SK-N-SH (cell line): Measurements from ENCODE around the gene VEZF1. TPM values are rescaled to one million over a fixed set of nuclear protein-coding genes. Genes with fewer than 3 reads are reported as not detected.

Experiments used
- CTCF ChIA-PET: fragments of 300-600, 350-600 bp; formaldehyde crosslinking; extraction: SDS; loops from one replicate; lab custom pipeline; 2021; lab: Yijun Ruan, JAX
- POLR2A ChIA-PET: fragments of 350-600 bp; sonication (Branson Sonifier 250); formaldehyde crosslinking; extraction: SDS; loops from one replicate; lab custom pipeline; 2020; ENCODE audit warnings: antibody characterized with exemption, inconsistent platforms; lab: Yijun Ruan, JAX
- DNase-seq: peaks from one replicate; pipeline ENCODE4 v3.0.0; 2012
- H2AFZ ChIP-seq: fragments of 200-600 bp; sonication (generic); 2 replicates; pipeline ENCODE4 v1.8.1; 2016; ENCODE audit warnings: antibody characterized with exemption, mild to moderate bottlenecking, low read depth
- H3F3A ChIP-seq: fragments of 200-600 bp; sonication (generic); replicated peaks from 2 replicates; pipeline ENCODE3; 2016; ENCODE audit warnings: antibody characterized with exemption, mild to moderate bottlenecking; ENCODE audit not compliant: insufficient read depth
- H3K27ac ChIP-seq, 2 experiments: fragments of 200-500 bp in 1 of 2; fragments of 200-600 bp in 1 of 2; sonication (Bioruptor generic) in 1 of 2; sonication (generic), shearing (Covaris generic) in 1 of 2; 2 replicates each; pipeline versions ENCODE4 v1.5.1 to v1.6.1; 2014 to 2016; ENCODE audit warnings: low read depth in 2 of 2, inconsistent platforms in 1 of 2, low read length in 1 of 2, mild to moderate bottlenecking in 1 of 2, mixed read lengths in 1 of 2
- H3K27me3 ChIP-seq: fragments of 200-600 bp; sonication (generic), shearing (Covaris generic); 2 replicates; pipeline ENCODE4 v1.6.1; 2016; ENCODE audit warnings: mixed run types; ENCODE audit not compliant: insufficient read depth
- H3K36me3 ChIP-seq, 2 experiments: fragments of 200-500 bp in 1 of 2; fragments of 200-600 bp in 1 of 2; sonication (Bioruptor generic) in 1 of 2; sonication (generic) in 1 of 2; replicated peaks in 1 of 2; 2 replicates each; pipeline versions ENCODE3 to v1.5.1; 2014 to 2016; ENCODE audit warnings: low read length in 1 of 2, mild to moderate bottlenecking in 1 of 2; ENCODE audit not compliant: insufficient read depth in 2 of 2, control insufficient read depth in 1 of 2
- H3K4me1 ChIP-seq, 2 experiments: fragments of 200-500 bp in 1 of 2; fragments of 200-600 bp in 1 of 2; sonication (Bioruptor generic) in 1 of 2; sonication (generic), shearing (Covaris generic) in 1 of 2; 2 replicates each; pipeline versions ENCODE4 v1.5.1 to v1.6.1; 2014 to 2016; ENCODE audit warnings: low read depth in 1 of 2, low read length in 1 of 2, mixed run types in 1 of 2; ENCODE audit not compliant: insufficient read depth in 2 of 2, control insufficient read depth in 1 of 2
- H3K4me2 ChIP-seq: fragments of 200-600 bp; sonication (generic), shearing (Covaris generic); 2 replicates; pipeline ENCODE4 v1.6.1; 2017; ENCODE audit warnings: mixed run types
- H3K4me3 ChIP-seq, 2 experiments: fragments of 200-500 bp in 1 of 2; fragments of 200-600 bp in 1 of 2; sonication (Bioruptor generic) in 1 of 2; sonication (generic), shearing (Covaris generic) in 1 of 2; 2 replicates each; pipeline versions ENCODE4 v1.5.1 to v1.8.1; 2014 to 2016; ENCODE audit warnings: low read depth in 2 of 2, inconsistent platforms in 1 of 2, low read length in 1 of 2, mild to moderate bottlenecking in 1 of 2, mixed read lengths in 1 of 2, moderate library complexity in 1 of 2
- H3K79me2 ChIP-seq: fragments of 200-600 bp; sonication (generic); 2 replicates; pipeline ENCODE4 v1.8.1; 2017; ENCODE audit warnings: mild to moderate bottlenecking; ENCODE audit not compliant: insufficient read depth
- H3K9ac ChIP-seq: fragments of 200-600 bp; sonication (generic); 2 replicates; pipeline ENCODE4 v1.6.1; 2017; ENCODE audit warnings: mixed run types
- H3K9me2 ChIP-seq: fragments of 200-600 bp; sonication (generic); 2 replicates; pipeline ENCODE4 v1.6.1; 2017; ENCODE audit warnings: mixed run types
- H3K9me3 ChIP-seq: fragments of 200-600 bp; sonication (generic); 2 replicates; pipeline ENCODE4 v1.6.1; 2017; ENCODE audit warnings: mixed run types, mild to moderate bottlenecking, moderate library complexity
- H4K20me1 ChIP-seq: fragments of 200-600 bp; sonication (generic); 2 replicates; pipeline ENCODE4 v1.6.1; 2017; ENCODE audit warnings: mild to moderate bottlenecking, mixed run types; ENCODE audit not compliant: insufficient read depth
- ELF1 ChIP-seq: IDR thresholded peaks from 2 replicates; pipeline ENCODE4 v1.4.0; 2012
- EP300 ChIP-seq, 2 experiments: IDR thresholded peaks; 2 replicates each; pipeline versions ENCODE4 v1.4.0 to v1.6.1; 2012; ENCODE audit warnings: borderline replicate concordance in 1 of 2, low read depth in 1 of 2, low read length in 1 of 2
- EZH2phosphoT487 ChIP-seq: fragments of 200-600 bp; sonication (generic); IDR thresholded peaks from 2 replicates; pipeline ENCODE4 v1.6.1; 2017; ENCODE audit warnings: low read depth, mixed run types, mild to moderate bottlenecking, antibody characterized with exemption, moderate library complexity, borderline replicate concordance
- FOSL2 ChIP-seq: IDR thresholded peaks from 2 replicates; pipeline ENCODE4 v1.4.0; 2012; ENCODE audit warnings: low read depth, mild to moderate bottlenecking, moderate library complexity, borderline replicate concordance
- FOXJ3 ChIP-seq: sonication (generic); formaldehyde crosslinking; IDR thresholded peaks from 2 replicates; pipeline ENCODE4 v1.5.1; 2020; ENCODE audit warnings: mild to moderate bottlenecking, missing genetic modification reagents
- FOXM1 ChIP-seq: IDR thresholded peaks from 2 replicates; pipeline ENCODE4 v1.4.0; 2012; ENCODE audit warnings: low read depth, mild to moderate bottlenecking
- GATA2 ChIP-seq: sonication (generic); formaldehyde crosslinking; IDR thresholded peaks from 2 replicates; pipeline ENCODE4 v1.5.0; 2020; ENCODE audit warnings: mild to moderate bottlenecking, missing genetic modification reagents
- JUND ChIP-seq: IDR thresholded peaks from 2 replicates; pipeline ENCODE4 v1.4.0; 2012
- MAX ChIP-seq: IDR thresholded peaks from 2 replicates; pipeline ENCODE4 v1.4.0; 2012; ENCODE audit warnings: low read depth
- MEF2A ChIP-seq: IDR thresholded peaks from 2 replicates; pipeline ENCODE4 v1.4.0; 2012; ENCODE audit warnings: low read depth, borderline replicate concordance
- MXI1 ChIP-seq: IDR thresholded peaks from 2 replicates; pipeline ENCODE4 v1.6.1; 2012; ENCODE audit warnings: mild to moderate bottlenecking, low read depth, low read length, improper control_type of control experiment
- NRF1 ChIP-seq: IDR thresholded peaks from 2 replicates; pipeline ENCODE4 v1.6.1; 2012; ENCODE audit warnings: low read depth, mild to moderate bottlenecking, low read length
- PBX3 ChIP-seq: IDR thresholded peaks from 2 replicates; pipeline ENCODE4; 2012
- POLR2AphosphoS5 ChIP-seq: IDR thresholded peaks from 2 replicates; pipeline ENCODE4 v1.6.1; 2012; ENCODE audit warnings: low read depth, low read length
- RAD21 ChIP-seq: IDR thresholded peaks from 2 replicates; pipeline ENCODE4 v1.6.1; 2012; ENCODE audit warnings: mild to moderate bottlenecking, low read length
- RCOR1 ChIP-seq: fragments of 150-350 bp; IDR thresholded peaks from 2 replicates; pipeline ENCODE4 v1.6.1; 2017; ENCODE audit warnings: antibody characterized with exemption, low read length
- REST ChIP-seq: IDR thresholded peaks from 2 replicates; pipeline ENCODE4 v1.6.1; 2012; ENCODE audit warnings: mild to moderate bottlenecking, low read depth, low read length, moderate library complexity
- RFX5 ChIP-seq: IDR thresholded peaks from 2 replicates; pipeline ENCODE4 v1.6.1; 2012; ENCODE audit warnings: mild to moderate bottlenecking, improper control_type of control experiment, low read length
- RXRA ChIP-seq: IDR thresholded peaks from 2 replicates; pipeline ENCODE4 v1.4.0; 2012; ENCODE audit warnings: low read depth, mild to moderate bottlenecking, borderline replicate concordance
- SIN3A ChIP-seq: IDR thresholded peaks from 2 replicates; pipeline ENCODE4 v1.6.1; 2012; ENCODE audit warnings: low read depth, mild to moderate bottlenecking, low read length, moderate library complexity, borderline replicate concordance
- TAF1 ChIP-seq: IDR thresholded peaks from 2 replicates; pipeline ENCODE4 v1.6.1; 2012; ENCODE audit warnings: low read depth, mild to moderate bottlenecking, low read length, moderate library complexity, borderline replicate concordance
- TCF12 ChIP-seq: IDR thresholded peaks from 2 replicates; pipeline ENCODE4 v1.4.0; 2012
- TEAD4 ChIP-seq: IDR thresholded peaks from 2 replicates; pipeline ENCODE4 v1.4.0; 2012; ENCODE audit warnings: mild to moderate bottlenecking, borderline replicate concordance; ENCODE audit not compliant: insufficient read depth
- USF1 ChIP-seq: IDR thresholded peaks from 2 replicates; pipeline ENCODE4 v1.4.0; 2012; ENCODE audit warnings: low read depth, borderline replicate concordance
- USF2 ChIP-seq: fragments of 150-350 bp; IDR thresholded peaks from 2 replicates; pipeline ENCODE4 v1.6.1; 2017; ENCODE audit warnings: antibody characterized with exemption, low read length, low read depth, borderline replicate concordance
- YY1 ChIP-seq: IDR thresholded peaks from 2 replicates; pipeline ENCODE4 v1.4.0; 2012; ENCODE audit warnings: low read depth, mild to moderate bottlenecking
- WGBS: methylation state at CpG from one replicate; pipeline ENCODE4 v1.1.6; 2017; ENCODE audit warnings: low lambda C conversion rate; 5-methylcytosine and 5-hydroxymethylcytosine counted together
- polyA plus RNA-seq, 3 experiments: library from polyadenylated mRNA; depleted of rRNA; stranded (reverse); fragments of >200 nt; gene quantifications; 2 replicates each; pipeline ENCODE4 v1.2.3, GENCODE V29; 2012

VEZF1 gene
- polyA plus RNA-seq, 1 of the 3 experiments (the other 2 are of a cell fraction) = 35.1 TPM

GRCh38 chr17:57985675-57985974, 2.4 kb downstream of the VEZF1 start:
- Histone ChIP-seq H3K36me3 (peaks cover 35 to 54% of the 10 kb centered on the region in 2 experiments), H3K9me2 (no peaks in the 10 kb centered on the region), H3K27ac (peak overlapping the region; percentile 78 to 96), H3K9me3 (no peaks in the 10 kb centered on the region), H3K27me3 (no peaks in the 10 kb centered on the region), H3K79me2 (peaks cover 71% of the 10 kb centered on the region), H4K20me1 (peaks cover 53% of the 10 kb centered on the region), H3F3A (peaks cover 53% of the 10 kb centered on the region), H3K4me2 (peak overlapping the region; percentile 91), H3K9ac (peak overlapping the region; percentile 98), H2AFZ (no peak overlapping the region), H3K4me3 (peak overlapping the region; percentile 78 to 98), H3K4me1 (peaks cover 20 to 55% of the 10 kb centered on the region in 2 experiments)
- 0% methylated on average over 1 of the region's 1 CpG for WGBS
- ChIA-PET CTCF (interaction anchor here (1.1 to 3.6 kb wide), 23 partner anchors 8 to 187 kb away, joined by 3 to 29 read pairs (median 6); partner anchors contain the start of gene CUEDC1), POLR2A (interaction anchor here (1.0 to 1.5 kb wide), 2 partner anchors 21 to 81 kb away, joined by 4 to 5 read pairs; no protein-coding TSS in a partner anchor)
- TF ChIP-seq EP300 (IDR thresholded peaks at IDR 0.05; ENCODE audit: borderline replicate concordance in 1 of 2, low read depth in 1 of 2, low read length in 1 of 2) (peak; percentile 30 to 58; a peak in 2 of 4 replicates), ELF1 (no peak), TEAD4 (peak; percentile 25; the same call in 1 of the 2 replicates), TAF1 (no peak), EZH2phosphoT487 (no peak), PBX3 (peak; percentile 87), REST (no peak), MXI1 (peak; percentile 48; the same call in 1 of the 2 replicates), USF2 (no peak), RAD21 (peak; percentile 18; the same call in 1 of the 2 replicates), MAX (no peak), MEF2A (no peak), TCF12 (peak; percentile 74), RCOR1 (no peak), USF1 (no peak), FOXJ3 (no peak), JUND (peak; percentile 85), SIN3A (no peak), FOXM1 (no peak), YY1 (peak; percentile 43; the same call in 1 of the 2 replicates), RXRA (no peak), POLR2AphosphoS5 (peak; percentile 65; the same call in 1 of the 2 replicates), RFX5 (no peak), NRF1 (no peak), GATA2 (no peak), FOSL2 (peak; percentile 89)
- DNase-seq = peak; percentile 48
